ENCODE data around the gene OR10J4. TPM values are rescaled to one million over a fixed set of nuclear protein-coding genes. Genes with fewer than 3 reads are reported as not detected.

The OR10J4 gene
- total RNA-seq, 1 donor from 2014 or later = not detected

Other genes starting within 250 kb of the OR10J4 start
- gene ACKR1, start 227.3 kb upstream of the OR10J4 start, total RNA-seq = 17.6 TPM
- gene FCER1A, start 129.9 kb upstream of the OR10J4 start, total RNA-seq = 0.16 TPM
- not detected for gene OR10J1, start 7.5 kb downstream of the OR10J4 start, total RNA-seq
- gene OR10J5, start 103.8 kb downstream of the OR10J4 start, total RNA-seq = not detected
- gene APCS, start 155.6 kb downstream of the OR10J4 start, total RNA-seq = not detected